ENCODE data around the gene ENPEP. TPM values are rescaled to one million over a fixed set of nuclear protein-coding genes. Genes with fewer than 3 reads are reported as not detected.
"Not testable (repeated sequence)": the region's sequence is repeated elsewhere in the genome, so short reads cannot be mapped to it uniquely, and the experiment has no call there.

The ENPEP gene
- polyA plus RNA-seq, 4 donors, result 178 to 240 (median 182) TPM

DNA sequence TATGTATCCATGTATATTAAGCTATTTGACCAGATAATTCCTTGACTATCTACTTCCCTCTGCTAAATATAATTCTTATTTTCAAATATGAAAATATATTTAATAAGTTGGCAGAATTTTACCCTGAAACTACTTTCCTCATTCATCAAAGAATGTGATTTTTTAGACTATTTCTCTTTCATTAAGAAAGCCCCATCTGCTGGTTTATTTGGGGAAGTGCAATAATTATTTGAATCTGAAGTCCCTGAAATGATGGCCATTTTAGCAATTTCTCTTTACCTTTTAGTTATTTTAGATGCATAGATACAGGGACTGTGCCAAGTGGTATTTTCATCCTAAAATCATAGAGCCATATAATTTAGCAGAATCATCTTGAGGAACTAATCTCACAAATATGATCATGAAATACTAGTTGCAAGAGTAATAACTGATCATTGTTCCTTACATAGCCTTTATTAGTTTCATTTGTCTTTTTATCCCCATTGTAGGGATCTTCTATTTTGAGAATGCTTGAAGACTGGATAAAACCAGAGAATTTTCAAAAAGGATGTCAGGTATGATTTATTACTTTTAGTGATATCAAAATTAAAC lies 39.0 kb downstream of the ENPEP start:
- DNase-seq (ENCODE audit: low read depth in 4 of 4, low spot score in 3 of 4), result no peak

DNA sequence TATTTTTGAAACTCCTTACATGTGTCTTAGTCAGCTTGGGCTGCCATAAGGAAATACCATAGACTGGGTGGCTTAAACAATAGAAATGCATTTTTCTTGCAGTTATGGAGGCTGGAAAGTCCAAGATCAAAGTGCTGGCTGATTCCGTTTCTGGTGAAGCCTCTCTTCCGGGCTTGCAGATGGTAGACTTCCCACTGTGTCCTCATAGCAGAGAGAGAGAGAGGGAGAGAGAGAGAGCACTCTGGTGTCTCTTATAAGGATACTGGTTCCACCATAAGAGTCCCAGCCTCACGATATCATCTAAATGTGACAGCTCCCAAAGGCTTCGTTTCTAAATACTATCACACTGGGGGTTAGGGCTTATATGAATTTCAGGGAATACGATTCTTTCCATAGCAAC lies 39.7 kb downstream of the ENPEP start:
- no peak for DNase-seq (ENCODE audit: low read depth in 4 of 4, low spot score in 3 of 4)

GRCh38 chr4:110516106-110516922 lies 40.4 kb downstream of the ENPEP start:
- peak in 3 of 4 donors; percentile 32 to 48 (median 46) for DNase-seq (ENCODE audit: low read depth in 4 of 4, low spot score in 3 of 4)

- no peak for DNase-seq (ENCODE audit: low read depth in 4 of 4, low spot score in 3 of 4)
Measured at GRCh38 chr4:110518889-110519490, 43.0 kb downstream of the ENPEP start.

GRCh38 chr4:110520886-110521285 lies 44.9 kb downstream of the ENPEP start:
- no peak for DNase-seq (ENCODE audit: low read depth in 4 of 4, low spot score in 3 of 4)

GRCh38 chr4:110526589-110526988 lies 50.6 kb downstream of the ENPEP start:
- DNase-seq (ENCODE audit: low read depth in 4 of 4, low spot score in 3 of 4), result no peak

DNA sequence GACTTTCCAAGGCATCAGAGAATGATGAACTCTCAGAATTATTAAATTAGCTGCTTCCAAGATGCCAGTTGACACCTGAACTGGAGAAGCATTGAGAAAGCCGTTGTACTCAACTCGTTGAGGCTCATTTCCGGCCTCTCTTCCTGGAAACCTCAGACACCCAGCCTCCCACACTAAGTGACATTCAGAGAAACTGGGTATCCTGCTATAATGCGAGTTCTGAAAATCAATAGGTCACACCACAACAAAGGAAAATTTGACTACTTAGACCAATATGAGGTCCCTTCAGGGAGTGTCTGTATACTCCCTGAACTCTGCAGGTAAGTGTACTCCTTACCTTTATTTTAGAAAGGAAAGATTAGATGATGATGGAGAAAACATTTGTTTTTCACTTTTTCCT lies 51.2 kb downstream of the ENPEP start:
- DNase-seq (ENCODE audit: low read depth in 4 of 4, low spot score in 3 of 4), result no peak

DNA sequence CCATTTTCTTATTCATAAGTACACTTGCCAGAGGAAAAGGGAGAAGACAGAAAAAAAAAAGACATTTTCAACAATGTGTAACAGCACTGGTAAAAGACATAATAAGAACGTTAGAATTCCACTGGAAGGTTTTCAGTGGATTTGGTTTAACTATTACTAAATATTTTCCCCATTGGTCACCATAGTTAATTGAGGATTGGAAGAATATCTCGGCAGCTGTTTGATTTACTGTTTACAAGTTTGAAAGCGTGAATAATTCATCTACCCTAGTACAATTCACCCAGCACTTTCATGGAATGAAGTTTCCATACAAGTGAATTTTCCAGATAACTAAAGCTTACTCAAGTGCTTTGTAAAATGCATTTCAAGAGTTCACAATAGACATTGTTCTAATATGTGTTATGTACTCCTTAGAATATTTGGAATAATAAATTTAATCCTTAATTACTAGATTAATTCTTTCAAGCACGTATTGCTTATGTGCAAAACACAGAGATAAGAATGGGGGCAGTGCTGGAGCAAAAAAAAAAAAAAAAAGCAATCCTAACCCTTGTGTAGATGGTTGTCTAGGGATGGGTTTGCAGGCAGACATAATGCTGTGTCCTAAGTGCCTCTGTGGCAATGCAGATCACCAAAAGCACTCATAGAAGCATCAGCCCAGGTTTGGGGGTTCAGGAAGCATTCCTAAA lies 57.1 kb downstream of the ENPEP start:
- DNase-seq (ENCODE audit: low read depth in 4 of 4, low spot score in 3 of 4), result no peak

DNA sequence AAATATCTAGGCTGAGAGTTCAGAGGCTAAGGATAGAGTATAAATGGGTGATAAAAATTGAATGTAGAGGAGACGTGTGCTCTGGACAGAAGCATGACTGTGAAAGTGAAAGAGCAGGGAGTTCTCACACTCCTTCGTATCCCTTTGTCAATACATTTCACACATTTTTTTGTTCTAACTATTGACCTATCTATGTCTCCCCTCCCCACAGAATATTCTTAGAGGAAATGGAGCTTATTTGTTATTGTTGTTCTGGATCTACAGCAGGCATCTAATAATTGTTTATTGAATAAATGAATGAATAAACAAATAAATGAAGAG lies 57.6 kb downstream of the ENPEP start:
- DNase-seq (ENCODE audit: low read depth in 4 of 4, low spot score in 3 of 4), result no peak

DNA sequence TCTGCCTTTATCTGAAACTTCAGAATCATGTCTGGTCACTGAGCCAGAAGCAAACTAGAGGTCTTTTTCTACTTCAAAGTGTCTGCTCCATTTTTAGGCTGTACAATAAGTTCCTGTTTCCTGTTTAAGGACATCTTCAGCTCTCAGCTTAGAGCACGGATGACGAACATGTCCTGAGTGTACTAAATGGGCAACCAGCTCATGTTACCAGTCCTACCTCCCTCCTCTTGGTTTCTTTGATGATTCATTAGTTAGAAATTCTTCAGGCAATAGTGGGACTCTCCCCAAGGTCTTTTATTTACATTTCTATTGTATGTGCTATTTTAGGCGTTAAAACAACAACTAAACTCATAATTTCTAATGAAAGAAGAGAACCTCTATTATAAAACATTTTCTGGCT lies 58.0 kb downstream of the ENPEP start:
- no peak for DNase-seq (ENCODE audit: low read depth in 4 of 4, low spot score in 3 of 4)

DNA sequence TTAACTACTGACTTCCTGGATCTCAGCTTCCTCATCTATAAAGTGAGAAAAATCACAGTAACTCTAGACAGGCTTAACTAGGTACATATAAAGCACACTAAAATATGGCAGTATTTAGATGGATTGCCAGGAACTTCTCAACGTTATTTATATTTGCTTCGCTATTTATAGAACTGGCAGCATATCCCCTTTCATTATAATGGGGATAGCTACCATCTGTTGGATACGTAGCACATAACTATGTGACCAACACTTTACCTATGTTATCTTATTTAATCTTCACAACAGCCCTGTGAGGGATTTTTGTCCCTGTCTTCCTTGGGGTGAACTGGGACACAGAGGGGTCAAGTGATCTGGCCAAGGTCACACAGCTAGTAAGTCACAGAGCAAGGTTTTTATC lies 64.6 kb downstream of the ENPEP start:
- peak in 2 of 4 donors; percentile 14 to 30 for DNase-seq (ENCODE audit: low read depth in 4 of 4, low spot score in 3 of 4)

GRCh38 chr4:110540982-110541451 lies 65.1 kb downstream of the ENPEP start:
- no peak for DNase-seq (ENCODE audit: low read depth in 4 of 4, low spot score in 3 of 4)

GRCh38 chr4:110543577-110543976 lies 67.6 kb downstream of the ENPEP start:
- DNase-seq (ENCODE audit: low read depth in 4 of 4, low spot score in 3 of 4), result no peak

GRCh38 chr4:110544594-110544993 lies 68.6 kb downstream of the ENPEP start:
- no peak for DNase-seq (ENCODE audit: low read depth in 4 of 4, low spot score in 3 of 4)

- DNase-seq (ENCODE audit: low read depth in 4 of 4, low spot score in 3 of 4), result no peak
Measured at GRCh38 chr4:110550260-110550659, 74.3 kb downstream of the ENPEP start.

DNA sequence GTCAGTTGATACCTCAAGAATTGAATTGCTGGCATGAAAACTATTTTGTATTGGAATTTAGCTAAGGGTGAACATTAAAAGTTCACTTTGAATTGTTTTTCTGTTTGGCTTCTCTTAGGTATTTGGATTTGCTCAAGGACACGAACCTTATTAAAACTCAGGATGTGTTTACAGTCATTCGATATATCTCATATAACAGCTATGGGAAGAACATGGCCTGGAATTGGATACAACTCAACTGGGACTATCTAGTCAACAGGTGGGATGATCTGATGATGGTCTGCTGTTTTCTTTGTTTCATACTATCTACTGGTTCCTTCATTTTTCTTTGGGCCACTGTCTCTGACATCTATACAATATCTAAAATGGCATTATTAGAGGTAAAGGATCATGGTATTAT lies 77.2 kb downstream of the ENPEP start:
- DNase-seq (ENCODE audit: low read depth in 4 of 4, low spot score in 3 of 4), result no peak

- no peak for DNase-seq (ENCODE audit: low read depth in 4 of 4, low spot score in 3 of 4)
Measured at GRCh38 chr4:110567214-110567613, 91.3 kb downstream of the ENPEP start.

DNA sequence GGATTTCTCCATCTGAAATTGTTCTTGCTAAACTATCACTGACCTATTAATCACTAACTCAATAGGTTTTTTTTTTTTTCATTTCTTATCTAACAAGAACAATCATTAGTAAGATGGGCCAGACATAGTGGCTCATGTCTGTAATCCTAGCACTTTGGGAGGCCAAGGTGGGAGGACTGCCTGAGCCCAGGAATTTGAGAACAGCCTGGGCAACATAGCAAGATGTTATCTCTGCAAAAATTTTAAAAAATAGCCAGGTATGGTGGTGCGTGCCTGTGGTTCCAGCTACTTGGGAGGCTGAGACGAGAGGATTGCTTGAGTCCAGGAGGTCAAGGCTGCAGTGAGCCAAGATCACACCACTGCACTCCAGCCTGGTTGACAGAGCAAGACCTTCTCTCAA lies 100.7 kb downstream of the ENPEP start:
- DNase-seq (ENCODE audit: low read depth in 4 of 4, low spot score in 3 of 4), result not testable (repeated sequence)

GRCh38 chr4:110586131-110586850 lies 110.3 kb downstream of the ENPEP start:
- peak in 2 of 4 donors; percentile 18 to 28 for DNase-seq (ENCODE audit: low read depth in 4 of 4, low spot score in 3 of 4)

DNA sequence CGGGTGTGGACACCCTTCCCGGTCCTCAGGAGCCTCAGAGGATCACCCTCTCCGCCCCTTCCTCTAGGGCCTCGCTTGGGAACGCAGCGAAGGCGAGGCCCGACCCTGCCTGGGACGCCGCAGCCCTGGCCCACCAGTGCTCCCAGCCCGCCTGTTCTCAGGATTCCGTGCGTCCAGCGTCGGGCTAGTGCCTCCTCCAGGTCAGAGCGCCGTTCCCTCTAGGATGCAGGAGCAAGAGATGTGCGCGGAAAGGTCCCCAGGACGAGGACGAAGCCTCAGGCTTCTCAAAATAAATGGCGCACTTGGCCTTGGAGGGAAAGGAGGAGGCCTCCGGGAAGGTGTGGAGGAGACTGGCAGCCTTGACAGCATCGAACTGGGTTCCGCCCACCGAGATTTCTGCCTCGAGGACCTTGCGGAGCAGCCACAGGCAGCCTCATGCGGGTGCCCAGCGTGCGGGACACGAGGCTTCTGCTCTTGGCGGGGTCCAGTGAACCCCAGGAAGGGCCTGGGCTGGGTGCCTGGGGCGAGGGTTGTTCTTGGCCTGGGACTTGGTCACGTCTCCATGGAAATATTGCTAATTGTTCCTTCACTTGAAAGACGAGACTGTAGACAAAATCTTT lies 111.8 kb downstream of the ENPEP start:
- no peak for DNase-seq (ENCODE audit: low read depth in 4 of 4, low spot score in 3 of 4)
